MM.1S (cell line): Measurements from ENCODE around the gene CCDC74B.
"Not testable (repeated sequence)": the region's sequence is repeated elsewhere in the genome, so short reads cannot be mapped to it uniquely, and the experiment has no call there.

Source experiments
- DNase-seq: peaks from one replicate; pipeline ENCODE4 v3.0.0-alpha.2; 2015
- H2AFZ ChIP-seq: fragments of 300-600 bp; sonication (generic); 2 replicates; pipeline ENCODE4 v1.6.0; 2016; ENCODE audit warnings: antibody characterized with exemption, low read length
- H3F3A ChIP-seq: fragments of 300-600 bp; sonication (generic); 2 replicates; pipeline ENCODE4 v1.6.1; 2016; ENCODE audit warnings: mild to moderate bottlenecking, antibody characterized with exemption, low read length, moderate library complexity, mixed read lengths; ENCODE audit not compliant: insufficient read depth
- H3K27ac ChIP-seq: fragments of 300-600 bp; sonication (generic); 2 replicates; pipeline ENCODE4 v1.5.1; 2016; ENCODE audit warnings: mild to moderate bottlenecking, low read length
- H3K27me3 ChIP-seq: fragments of 300-600 bp; sonication (generic); replicated peaks from 2 replicates; pipeline ENCODE4 v1.6.0; 2016; ENCODE audit warnings: low read length; ENCODE audit not compliant: insufficient read depth
- H3K36me3 ChIP-seq: fragments of 300-600 bp; sonication (generic); replicated peaks from 2 replicates; pipeline ENCODE4 v1.6.1; 2016; ENCODE audit warnings: mild to moderate bottlenecking, low read length, mixed read lengths; ENCODE audit not compliant: insufficient read depth
- H3K4me1 ChIP-seq: fragments of 300-600 bp; sonication (generic); 2 replicates; pipeline ENCODE4 v1.6.1; 2016; ENCODE audit warnings: low read length, mixed read lengths
- H3K4me2 ChIP-seq: fragments of 300-600 bp; sonication (generic); 2 replicates; pipeline ENCODE4 v1.6.0; 2016; ENCODE audit warnings: low read depth, low read length
- H3K4me3 ChIP-seq: fragments of 300-600 bp; sonication (generic); 2 replicates; pipeline ENCODE4 v1.5.1; 2016; ENCODE audit warnings: low read length, mixed read lengths
- H3K79me2 ChIP-seq: fragments of 300-600 bp; sonication (generic); 2 replicates; pipeline ENCODE4 v1.6.1; 2016; ENCODE audit warnings: mixed run types, low read length, mixed read lengths
- H3K9ac ChIP-seq: fragments of 300-600 bp; sonication (generic); 2 replicates; pipeline ENCODE4 v1.6.1; 2016; ENCODE audit warnings: low read length, mixed read lengths
- H3K9me2 ChIP-seq: fragments of 300-600 bp; sonication (generic); replicated peaks from 2 replicates; pipeline ENCODE4 v1.6.1; 2016; ENCODE audit warnings: mild to moderate bottlenecking, low read length, mixed read lengths; ENCODE audit not compliant: insufficient read depth
- H3K9me3 ChIP-seq: fragments of 300-600 bp; sonication (generic); replicated peaks from 2 replicates; pipeline ENCODE4 v1.6.1; 2016; ENCODE audit warnings: mild to moderate bottlenecking, low read length, mixed read lengths; ENCODE audit not compliant: insufficient read depth
- H4K20me1 ChIP-seq: fragments of 300-600 bp; sonication (generic); 2 replicates; pipeline ENCODE4 v1.6.1; 2016; ENCODE audit warnings: mild to moderate bottlenecking, low read length, moderate library complexity, mixed read lengths; ENCODE audit not compliant: insufficient read depth
- CTCF ChIP-seq: fragments of 300-600 bp; sonication (generic); IDR thresholded peaks from 2 replicates; pipeline ENCODE4 v1.5.1; 2016; ENCODE audit warnings: antibody characterized with exemption, low read length, mixed read lengths
- EZH2 ChIP-seq: fragments of 300-600 bp; sonication (generic); optimal IDR thresholded peaks from 2 replicates; pipeline ENCODE3; 2017; ENCODE audit warnings: low read depth, mild to moderate bottlenecking, antibody characterized with exemption, low read length, mixed read lengths
- EZH2phosphoT487 ChIP-seq: fragments of 300-600 bp; sonication (generic); IDR thresholded peaks from 2 replicates; pipeline ENCODE4 v1.6.1; 2018; ENCODE audit warnings: antibody characterized with exemption, low read length

The CCDC74B gene

DNA sequence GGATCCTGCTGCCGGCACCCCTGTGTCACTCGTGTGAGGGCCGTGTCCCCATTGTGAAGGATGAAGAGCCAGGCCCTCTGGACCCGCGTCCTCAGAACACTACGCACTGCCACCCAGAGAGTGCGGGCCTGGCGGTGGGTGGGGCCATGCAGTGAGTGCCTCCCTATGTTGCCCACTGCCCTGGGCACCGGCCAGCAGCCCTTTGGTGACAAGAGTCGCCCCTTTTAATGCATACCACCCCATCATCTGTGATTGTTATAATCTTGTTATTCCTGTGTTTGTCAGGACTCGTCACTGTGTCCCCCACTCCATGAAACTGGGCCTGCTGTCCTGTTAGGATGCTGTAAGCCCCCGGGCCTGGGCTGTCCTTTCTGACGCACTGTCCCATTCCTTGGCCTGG is 6.6 kb downstream of the CCDC74B start:
- not testable (repeated sequence) for H3K4me2 ChIP-seq, H3K4me1 ChIP-seq, H3F3A ChIP-seq

DNA sequence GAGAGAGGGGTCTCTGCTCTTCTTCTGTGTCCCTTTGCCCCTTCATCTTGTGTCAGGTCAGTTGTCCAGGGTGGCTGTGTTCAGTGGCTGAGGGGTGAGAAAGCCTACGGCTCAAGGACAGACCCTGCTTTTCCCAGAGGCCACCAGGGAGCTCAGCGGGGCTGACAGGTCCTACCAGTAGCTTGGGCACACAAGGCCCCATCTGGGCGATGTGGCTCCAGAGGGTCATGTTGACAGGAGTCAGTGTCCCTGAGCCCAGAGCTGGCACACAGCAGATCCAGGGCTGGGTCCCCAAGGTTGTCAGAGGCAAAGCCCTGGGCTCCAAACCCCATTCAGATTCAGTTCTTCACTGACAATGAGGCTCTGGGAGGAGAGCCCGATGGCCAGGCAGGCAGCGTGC is 7.8 kb downstream of the CCDC74B start:
- not testable (repeated sequence) for H3K4me1 ChIP-seq, H3K27ac ChIP-seq, H4K20me1 ChIP-seq, H3K9ac ChIP-seq, H3K79me2 ChIP-seq, H3K9me3 ChIP-seq, H3F3A ChIP-seq, H2AFZ ChIP-seq, DNase-seq, H3K4me2 ChIP-seq, H3K36me3 ChIP-seq, H3K27me3 ChIP-seq, H3K4me3 ChIP-seq, H3K9me2 ChIP-seq

More for the DNA sequence above, 6.6 kb downstream of the CCDC74B start:
- H3K9me3 ChIP-seq, H3K9me2 ChIP-seq, H4K20me1 ChIP-seq, H3K36me3 ChIP-seq, H3K4me3 ChIP-seq, DNase-seq, H3K79me2 ChIP-seq, H2AFZ ChIP-seq, H3K9ac ChIP-seq, H3K27ac ChIP-seq, H3K27me3 ChIP-seq: not testable (repeated sequence)

- H3K9me2 ChIP-seq, H3F3A ChIP-seq, H3K27ac ChIP-seq, H3K4me3 ChIP-seq, H3K9me3 ChIP-seq, DNase-seq, H3K4me2 ChIP-seq, H3K9ac ChIP-seq, H2AFZ ChIP-seq, H3K79me2 ChIP-seq, H4K20me1 ChIP-seq, H3K4me1 ChIP-seq, H3K36me3 ChIP-seq, H3K27me3 ChIP-seq: not testable (repeated sequence)
Measured at GRCh38 chr2:130136546-130136945, 8.4 kb downstream of the CCDC74B start.

GRCh38 chr2:130135692-130136541 is 9.0 kb downstream of the CCDC74B start:
- Histone ChIP-seq H3K4me3 (no peak overlapping the region), H3K9ac (no peak overlapping the region), H3K4me1 (no peaks in the 10 kb centered on the region), H4K20me1 (no peaks in the 10 kb centered on the region), H3K27me3 (no peaks in the 10 kb centered on the region), H3K36me3 (no peaks in the 10 kb centered on the region), H3K27ac (no peak overlapping the region), H3K9me2 (no peaks in the 10 kb centered on the region), H3K9me3 (no peaks in the 10 kb centered on the region), H3F3A (no peaks in the 10 kb centered on the region), H3K4me2 (no peak overlapping the region), H2AFZ (no peak overlapping the region), H3K79me2 (no peaks in the 10 kb centered on the region)
- TF ChIP-seq EZH2, result no peak
- no peak for TF ChIP-seq CTCF
- no peak for TF ChIP-seq EZH2phosphoT487
- DNase-seq, result no peak

DNA sequence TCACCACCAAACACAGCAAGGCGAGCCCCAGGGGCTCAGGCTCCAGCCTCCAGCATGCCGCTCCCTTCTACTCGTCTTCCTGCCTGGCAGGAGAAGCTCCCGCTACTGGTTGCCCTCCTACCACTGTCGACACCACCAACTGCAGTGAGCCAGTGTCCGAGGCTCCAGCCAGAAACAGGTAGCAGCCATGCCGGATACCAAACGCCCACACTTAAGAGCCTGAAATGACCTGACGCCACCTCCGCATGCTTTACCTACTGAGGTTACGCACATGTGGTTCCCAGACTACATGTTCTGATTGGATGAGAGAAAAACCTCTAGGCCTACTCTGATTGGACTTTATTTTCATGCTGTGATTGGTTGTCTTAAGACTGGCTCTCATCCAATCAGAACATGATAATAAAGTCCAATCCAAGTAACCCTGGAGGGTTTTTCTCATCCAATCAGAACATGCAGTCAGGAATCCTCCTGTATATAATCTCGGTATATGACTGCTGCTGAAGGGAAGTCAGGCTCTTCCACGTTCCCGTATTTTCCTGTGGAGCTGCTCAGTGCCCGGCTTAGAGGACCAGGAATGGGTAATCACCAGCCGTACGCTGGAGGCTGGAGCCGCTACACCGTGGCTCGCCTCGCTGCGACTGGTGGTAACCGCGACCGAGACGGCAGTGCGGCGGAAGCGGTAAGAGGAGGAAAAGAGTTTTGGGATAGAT is 15.6 kb downstream of the CCDC74B start, which contains the start of gene POTEF:
POTEF (minus strand) TSS at position 103 of the 710 bp plus-strand sequence. CDS start 8,707 bp downstream, outside the sequence.
- not testable (repeated sequence) for H2AFZ ChIP-seq, H4K20me1 ChIP-seq, H3K4me3 ChIP-seq, H3K36me3 ChIP-seq, H3K9me3 ChIP-seq, H3F3A ChIP-seq, H3K9me2 ChIP-seq, H3K27ac ChIP-seq, H3K27me3 ChIP-seq, H3K4me1 ChIP-seq, H3K4me2 ChIP-seq, DNase-seq, H3K9ac ChIP-seq, H3K79me2 ChIP-seq

DNA sequence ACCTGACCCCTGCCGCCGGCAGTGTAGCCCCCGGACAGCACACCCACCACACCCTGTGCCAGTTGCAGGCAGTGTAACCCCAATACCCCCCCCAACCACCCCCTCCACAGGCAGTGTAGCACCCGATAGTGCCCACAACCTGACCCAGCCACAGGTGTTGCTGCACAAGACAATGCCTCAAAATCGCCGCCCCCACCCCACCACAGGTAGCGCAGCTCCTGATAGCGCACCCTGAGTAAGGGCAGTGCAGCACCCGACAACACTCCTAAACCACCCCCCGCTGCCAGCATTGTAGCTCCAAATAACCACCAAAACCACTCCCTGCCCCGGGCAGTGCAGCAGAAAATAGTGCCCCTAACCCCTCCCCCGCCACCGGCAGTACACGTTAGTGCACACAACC is 16.4 kb downstream of the CCDC74B start:
- not testable (repeated sequence) for H2AFZ ChIP-seq, H3K36me3 ChIP-seq, H3K4me1 ChIP-seq, H3K9ac ChIP-seq, H3K9me2 ChIP-seq, H4K20me1 ChIP-seq, H3K27ac ChIP-seq, H3F3A ChIP-seq, DNase-seq, H3K4me2 ChIP-seq, H3K79me2 ChIP-seq, H3K27me3 ChIP-seq, H3K4me3 ChIP-seq, H3K9me3 ChIP-seq

GRCh38 chr2:130127726-130128125 is 17.2 kb downstream of the CCDC74B start:
- H2AFZ ChIP-seq, H3K4me2 ChIP-seq, H3K4me1 ChIP-seq, H3K27ac ChIP-seq, H3F3A ChIP-seq, H3K4me3 ChIP-seq, DNase-seq, H3K9me3 ChIP-seq, H4K20me1 ChIP-seq, H3K9me2 ChIP-seq, H3K36me3 ChIP-seq, H3K27me3 ChIP-seq, H3K79me2 ChIP-seq, H3K9ac ChIP-seq: not testable (repeated sequence)
